NCI-H2081 treated with DMSO at 0.1 percent for 48 hours (cell line): ENCODE data around the gene MAP2K5.

Experiments
- DNase-seq: peaks from one replicate; lab custom pipeline; 2025; lab: John Stamatoyannopoulos, UW

MAP2K5 gene

DNA sequence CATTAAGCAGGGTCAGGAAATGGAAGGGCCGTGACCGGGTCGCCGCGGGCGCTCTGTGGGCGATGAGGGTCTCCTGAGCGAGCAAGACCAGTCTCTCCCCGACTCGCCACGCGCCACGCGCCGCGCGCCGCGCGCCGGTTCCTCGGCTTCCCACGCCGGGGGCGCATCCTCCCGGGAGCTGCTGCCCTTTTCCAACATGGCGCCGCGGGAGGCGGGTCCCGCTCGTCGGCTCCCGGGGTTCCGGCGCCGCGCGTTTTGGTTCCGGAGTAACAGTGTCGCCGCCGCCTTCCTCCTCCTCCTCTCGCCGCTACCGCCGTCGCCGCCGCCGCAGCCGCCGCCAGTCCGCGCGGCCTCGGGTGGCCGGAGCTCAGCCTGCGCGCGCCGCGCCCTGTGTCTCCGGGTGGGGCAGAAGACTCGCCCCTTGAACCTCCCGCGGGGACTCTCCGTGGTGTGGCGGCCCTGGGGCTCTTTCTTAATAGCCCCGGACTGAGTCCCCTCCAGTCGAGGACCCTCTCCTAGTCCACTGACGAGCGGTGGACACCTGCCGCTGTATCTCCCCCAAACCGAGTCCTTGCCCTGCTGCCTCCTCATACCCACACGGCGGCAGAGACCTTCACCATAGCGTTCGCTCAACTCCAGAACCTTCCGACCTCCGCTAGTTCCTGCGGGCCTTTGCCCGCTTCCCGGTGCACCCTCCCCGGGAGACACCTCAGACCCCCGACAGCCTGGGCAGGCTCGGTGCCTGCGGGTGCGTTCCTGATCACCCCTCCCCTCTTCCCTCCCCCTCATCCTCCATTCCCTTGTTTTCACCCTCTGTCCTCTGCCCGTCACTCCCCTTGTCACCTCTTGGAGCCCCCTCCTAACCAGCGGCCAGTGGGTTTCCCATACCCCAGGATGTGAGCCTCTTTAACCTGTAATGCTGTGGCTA lies at the start of gene MAP2K5:
Gene MAP2K5 (plus strand): TSS at position 284 of the 928 bp plus-strand sequence. CDS start 633 bp downstream, at position 917.
- peak; percentile 17 for DNase-seq

DNA sequence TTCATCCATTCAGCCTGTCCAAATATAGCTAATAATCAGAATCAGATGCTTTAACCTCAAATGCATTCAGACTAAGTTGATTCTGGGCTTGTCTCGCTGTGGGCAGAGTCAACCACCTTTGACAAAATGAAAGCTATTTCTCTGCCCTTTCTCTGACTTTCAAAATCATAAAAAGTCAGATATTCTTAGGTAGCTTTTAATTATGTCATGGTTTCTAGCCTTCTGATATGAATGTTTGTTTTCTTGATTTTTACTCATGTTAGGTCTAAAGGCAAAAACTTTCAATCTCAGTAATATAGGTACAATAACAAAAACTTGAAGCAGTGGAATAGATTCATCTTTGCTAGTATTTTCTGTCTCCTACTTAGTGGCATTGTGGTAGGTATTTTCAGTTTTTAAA lies 46.9 kb upstream of the MAP2K5 start:
- no peak for DNase-seq

DNA sequence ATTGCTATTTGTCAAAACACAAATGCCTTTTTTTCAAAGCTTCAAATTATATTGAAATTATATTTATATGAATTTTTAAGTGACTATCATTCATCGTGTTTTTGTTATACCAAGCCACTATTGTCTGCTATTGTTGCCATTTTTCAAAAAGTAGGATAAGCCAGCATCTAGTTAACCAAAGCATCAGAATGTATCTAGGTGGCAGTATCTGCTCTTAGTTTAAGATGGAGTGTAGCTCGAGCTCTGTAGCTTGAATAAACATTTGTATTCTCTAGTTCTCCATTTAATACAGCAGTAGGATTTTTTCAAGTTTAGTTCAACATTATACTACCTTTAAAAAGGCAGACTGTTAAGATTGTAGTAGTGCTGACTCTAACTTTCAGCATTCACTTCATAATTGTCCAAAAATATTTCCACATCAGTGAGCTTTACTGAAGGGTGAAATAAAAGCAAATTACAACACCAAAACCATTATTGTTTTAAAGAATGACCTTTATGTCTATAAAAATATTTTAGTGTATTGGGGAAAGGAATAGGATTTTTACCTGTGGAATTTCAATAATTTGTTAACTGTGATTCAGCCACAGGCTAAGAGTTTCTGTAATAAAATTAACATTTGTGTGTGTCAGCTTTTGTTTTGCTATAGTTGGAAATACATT lies 41.2 kb upstream of the MAP2K5 start:
- no peak for DNase-seq

DNA sequence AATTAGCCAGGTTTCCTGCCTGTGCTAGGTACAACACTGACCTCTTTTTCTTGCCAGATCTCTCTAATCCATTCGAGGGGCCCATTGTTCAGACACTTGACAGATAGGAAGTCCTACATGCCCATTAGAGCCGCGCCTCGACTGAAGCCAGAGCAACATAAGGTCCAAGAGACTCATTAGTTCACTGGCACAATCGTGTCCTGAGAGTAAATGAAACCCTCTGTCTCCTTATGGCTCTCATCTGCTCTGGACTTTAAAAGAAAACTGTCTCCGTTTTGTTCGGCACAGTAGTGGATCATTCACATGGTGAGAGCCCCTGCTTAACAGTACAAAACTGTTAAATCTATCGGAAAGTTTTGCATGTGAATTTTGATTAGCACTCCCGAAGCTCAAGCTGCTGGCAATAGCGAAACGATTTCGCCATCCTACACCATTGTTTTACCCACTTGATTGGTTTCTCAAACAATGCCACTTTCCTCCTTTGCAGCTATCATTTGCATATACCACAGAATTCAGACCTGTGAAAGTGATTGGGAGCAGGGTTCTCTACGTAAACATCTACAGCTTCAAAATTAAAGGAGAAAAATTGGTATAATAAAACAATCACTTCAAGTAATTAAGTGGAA lies 40.6 kb upstream of the MAP2K5 start:
- no peak for DNase-seq

DNA sequence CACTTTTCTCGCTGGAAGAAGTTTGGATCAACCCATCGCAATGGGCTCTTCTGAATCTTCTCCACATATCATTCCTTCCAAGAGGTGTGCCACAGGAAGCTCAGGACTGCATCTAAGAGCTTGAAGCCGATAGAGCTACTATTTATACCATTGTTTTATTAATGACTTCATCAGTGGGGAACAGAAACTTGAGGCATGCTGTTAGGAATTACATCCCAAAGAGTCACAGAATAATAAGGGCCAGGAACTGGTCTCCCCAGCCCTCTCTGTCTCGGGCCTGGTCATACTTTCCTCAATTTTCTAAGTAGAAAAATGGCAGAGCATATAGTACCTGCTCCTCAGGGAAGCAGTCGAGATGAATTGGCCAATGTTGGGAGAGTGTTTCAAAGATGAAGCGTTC lies 38.4 kb upstream of the MAP2K5 start:
- no peak for DNase-seq

DNA sequence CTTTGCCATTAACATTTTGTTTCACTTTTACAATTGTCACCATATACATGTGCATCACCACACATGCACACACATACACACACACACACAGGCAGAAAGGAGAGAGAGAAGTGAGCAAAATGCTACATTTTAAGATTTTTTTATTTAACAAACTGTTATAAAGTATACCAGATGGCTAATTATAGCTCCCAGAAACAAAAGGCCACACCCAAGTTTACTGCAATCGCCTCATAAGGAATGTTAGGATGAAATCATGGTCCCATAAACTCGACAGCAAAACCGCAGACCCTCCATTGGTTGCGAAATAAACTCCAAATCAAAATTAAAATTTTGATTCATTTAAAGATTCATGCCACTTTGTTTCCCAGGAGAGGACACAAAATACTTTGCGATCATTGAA lies 37.7 kb upstream of the MAP2K5 start:
- no peak for DNase-seq

- no peak for DNase-seq
Observed at GRCh38 chr15:67505675-67506572, 36.6 kb upstream of the MAP2K5 start.

GRCh38 chr15:67506775-67507747 lies 35.4 kb upstream of the MAP2K5 start:
- DNase-seq = no peak

DNA sequence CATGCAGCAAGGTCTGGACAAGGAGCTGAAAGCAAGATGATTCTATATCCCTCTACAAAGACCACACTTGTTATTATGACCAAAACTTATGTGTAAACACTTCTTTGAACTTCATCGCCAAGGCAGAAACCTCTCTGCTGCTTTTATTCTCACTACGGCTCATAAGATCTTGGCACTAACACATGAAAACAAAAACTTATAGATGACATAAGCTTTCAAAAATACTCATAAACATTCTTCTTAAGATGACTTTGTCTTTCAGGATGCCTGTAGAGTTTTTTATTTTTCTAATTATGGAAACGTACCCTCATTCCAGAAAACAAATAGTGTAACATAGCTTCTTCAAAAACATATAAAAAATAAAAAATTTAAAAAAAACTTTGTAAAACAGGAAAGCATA lies 34.1 kb upstream of the MAP2K5 start:
- no peak for DNase-seq

DNA sequence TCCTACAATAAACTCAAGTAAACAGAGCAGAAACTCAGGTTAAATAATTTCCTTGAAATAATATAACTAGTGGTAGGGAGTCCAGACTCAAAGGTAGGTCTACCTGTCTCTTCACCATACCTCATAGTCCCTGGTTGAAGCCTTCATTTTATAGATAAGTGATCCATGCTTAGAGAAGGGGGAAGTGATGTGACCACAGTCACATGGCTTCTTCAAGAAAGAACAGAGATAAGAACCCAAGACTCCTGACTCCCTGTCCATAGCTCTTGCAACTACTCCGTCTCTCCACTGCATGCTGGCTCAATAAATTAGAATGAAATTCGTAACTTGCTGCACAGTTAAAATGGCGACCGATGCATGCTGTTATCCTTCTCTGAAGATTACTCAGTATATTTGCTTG lies 32.6 kb upstream of the MAP2K5 start:
- DNase-seq = no peak

DNA sequence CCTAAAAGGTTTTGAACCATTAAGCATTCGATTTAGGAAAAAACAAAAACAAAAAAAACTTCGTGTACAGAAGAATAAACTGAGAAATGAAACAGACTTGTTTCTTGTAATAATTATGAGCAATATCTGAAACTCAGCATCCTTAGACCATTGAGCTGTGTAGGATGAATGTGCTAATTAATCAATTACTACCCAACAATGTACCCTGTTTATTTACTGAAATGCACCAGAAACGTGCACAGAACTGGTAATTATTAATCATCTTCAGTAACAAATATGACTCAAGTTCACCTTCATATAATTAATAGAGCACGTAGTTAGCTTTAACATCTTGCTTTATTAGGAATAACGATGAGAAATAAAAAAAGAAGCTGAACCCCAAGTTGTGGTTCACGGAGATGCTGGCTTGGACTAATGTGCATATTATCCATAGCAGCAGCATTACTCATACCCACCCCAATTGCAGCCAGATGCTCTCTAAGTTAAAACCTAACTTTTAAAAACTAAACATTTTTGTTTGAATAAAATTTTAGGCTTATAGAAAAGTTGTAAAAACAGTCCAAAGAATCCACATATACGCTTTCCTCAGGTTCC lies 31.8 kb upstream of the MAP2K5 start:
- DNase-seq = no peak

- no peak for DNase-seq
Observed at GRCh38 chr15:67511606-67512005, 30.9 kb upstream of the MAP2K5 start.

- no peak for DNase-seq
Observed at GRCh38 chr15:67512140-67512539, 30.4 kb upstream of the MAP2K5 start.

GRCh38 chr15:67512933-67513714 lies 29.4 kb upstream of the MAP2K5 start:
- no peak for DNase-seq

DNA sequence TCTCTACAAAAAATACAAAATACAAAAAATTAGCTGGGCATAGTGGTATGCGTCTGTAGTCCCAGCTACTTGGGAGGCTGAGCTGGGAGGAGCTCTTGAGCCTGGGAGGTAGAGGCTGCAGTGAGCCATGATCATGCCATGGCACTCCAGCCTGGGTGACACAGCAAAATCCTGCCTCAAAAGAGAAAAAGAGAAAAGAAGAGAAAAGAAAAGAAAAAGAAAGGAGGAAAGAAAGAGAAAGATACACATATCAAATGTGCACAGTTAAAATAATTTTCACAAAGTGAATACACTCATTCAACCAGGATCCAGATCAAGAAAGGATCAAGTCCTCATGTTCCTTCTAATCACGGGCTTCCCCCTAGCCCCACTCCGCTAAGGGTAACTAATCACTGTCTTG lies 27.4 kb upstream of the MAP2K5 start:
- no peak for DNase-seq

DNA sequence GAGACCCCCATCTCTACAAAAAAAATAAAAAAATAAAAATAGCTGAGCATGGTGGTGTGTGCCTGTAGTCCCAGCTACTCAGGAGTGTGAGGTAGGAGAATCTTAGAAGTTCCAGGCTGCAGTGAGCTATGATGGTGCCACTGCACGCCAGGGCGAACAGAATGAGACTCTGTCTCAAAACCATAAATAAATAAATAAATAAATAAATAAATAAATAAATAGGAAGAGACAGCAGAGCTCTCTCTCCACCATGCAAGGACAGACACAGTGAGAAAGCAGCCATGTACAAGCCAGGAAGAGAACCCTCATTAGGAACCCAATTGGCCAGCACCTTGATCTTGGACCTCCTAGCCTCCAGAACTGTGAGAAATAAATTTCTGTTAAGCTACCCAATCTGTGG lies 26.9 kb upstream of the MAP2K5 start:
- DNase-seq = no peak

DNA sequence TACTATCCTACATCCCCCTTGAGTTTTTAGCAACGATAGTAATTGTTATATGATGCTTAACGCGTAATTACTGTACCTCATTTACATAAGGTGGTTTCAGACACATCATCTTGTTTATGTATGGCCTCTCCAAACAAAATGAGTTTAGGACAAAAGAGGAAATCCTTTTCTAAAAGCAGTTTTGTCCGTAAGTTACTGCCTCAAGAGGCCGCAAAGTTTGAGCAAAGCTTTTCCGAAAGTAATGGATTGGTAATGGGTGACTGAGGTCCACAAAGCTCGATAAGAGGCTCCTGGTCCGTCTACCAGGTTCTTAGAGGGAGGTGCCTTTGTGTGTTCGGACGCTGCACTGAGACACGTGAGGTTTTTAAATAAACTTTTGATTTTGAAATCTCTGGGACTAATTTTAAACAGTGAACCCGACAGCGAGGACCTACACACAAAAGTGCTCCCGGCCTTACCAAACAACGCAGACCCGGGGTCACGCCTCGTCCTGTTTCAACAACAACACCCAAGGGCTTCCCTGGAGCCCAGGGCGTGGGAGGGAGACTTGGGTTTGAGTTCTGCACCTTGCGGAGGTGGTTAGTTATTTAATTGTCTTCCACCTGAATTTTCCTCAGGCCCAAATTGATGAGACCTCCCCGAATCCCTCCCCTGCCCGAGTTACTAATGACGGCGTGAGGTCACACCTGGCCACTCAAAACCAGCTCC lies 22.0 kb upstream of the MAP2K5 start:
- DNase-seq = no peak

GRCh38 chr15:67521029-67521782 lies 21.3 kb upstream of the MAP2K5 start, which contains the start of gene C15orf61:
Gene C15orf61 (plus strand): TSS chr15:67521131. CDS start chr15:67521249, 118 bp downstream.
- peak; percentile 52 for DNase-seq
